Upper lobe of left lung (tissue), 4 donors: Measurements from ENCODE around the gene CDC27.

Experiments
- CTCF ChIP-seq, 6 experiments: fragments of 450-650 bp in 4 of 6; fragments of 200-600 bp in 2 of 6; sonication (generic) in 2 of 6; IDR thresholded peaks; one replicate each; pipeline ENCODE4 v1.5.1; 2016 to 2019; ENCODE audit warnings: antibody characterized with exemption in 6 of 6
- EP300 ChIP-seq, 4 donors: sonication (generic); formaldehyde crosslinking; IDR thresholded peaks; one replicate each; pipeline ENCODE4 v1.5.1; 2017; ENCODE audit warnings: antibody characterized with exemption in 4 of 4, control low read depth in 2 of 4
- POLR2A ChIP-seq, 4 donors: fragments of 450-650 bp; IDR thresholded peaks; one replicate each; pipeline ENCODE4 v1.5.1; 2016 to 2017; ENCODE audit warnings: antibody characterized with exemption in 4 of 4, mild to moderate bottlenecking in 2 of 4
- POLR2AphosphoS5 ChIP-seq, 2 donors: sonication (generic); formaldehyde crosslinking; IDR thresholded peaks; one replicate each; pipeline ENCODE4 v1.5.1; 2017; ENCODE audit warnings: antibody characterized with exemption in 2 of 2

GRCh38 chr17:47213540-47213939 is 24.4 kb upstream of the CDC27 start:
- TF ChIP-seq CTCF (IDR thresholded peaks at IDR 0.05) (no peak), POLR2A (IDR thresholded peaks at IDR 0.05) (no peak), EP300 (IDR thresholded peaks at IDR 0.05) (no peak), POLR2AphosphoS5 (IDR thresholded peaks at IDR 0.05) (no peak)
